Kidney tubule cell (primary cell): ENCODE data around the gene CYP2S1.
"Not testable (repeated sequence)": the region's sequence is repeated elsewhere in the genome, so short reads cannot be mapped to it uniquely, and the experiment has no call there.

Experiments used
- DNase-seq: peaks from one replicate; pipeline ENCODE4 v3.0.0-alpha.2; 2018; ENCODE audit warnings: low spot score

The CYP2S1 gene

GRCh38 chr19:41192574-41193429, at the start of gene CYP2S1:
TSS of gene CYP2S1 (plus strand) at chr19:41193219. CDS start at chr19:41193265, 46 bp downstream.
- peak; percentile 49 for DNase-seq

- peak; percentile 77 for DNase-seq
Measured at GRCh38 chr19:41144403-41144802, 48.6 kb upstream of the CYP2S1 start.

- DNase-seq, result no peak
Measured at GRCh38 chr19:41149831-41150230, 43.2 kb upstream of the CYP2S1 start.

GRCh38 chr19:41150986-41151385, 42.0 kb upstream of the CYP2S1 start:
- DNase-seq, result not testable (repeated sequence)

GRCh38 chr19:41154060-41154459, 39.0 kb upstream of the CYP2S1 start:
- no peak for DNase-seq

GRCh38 chr19:41156207-41156606, 36.8 kb upstream of the CYP2S1 start:
- no peak for DNase-seq

GRCh38 chr19:41159881-41160280, 33.1 kb upstream of the CYP2S1 start:
- no peak for DNase-seq

GRCh38 chr19:41161903-41162302, 31.1 kb upstream of the CYP2S1 start:
- DNase-seq, result no peak

GRCh38 chr19:41166944-41167804, 25.8 kb upstream of the CYP2S1 start:
- DNase-seq, result no peak

GRCh38 chr19:41172297-41173164, 20.5 kb upstream of the CYP2S1 start:
- no peak for DNase-seq

GRCh38 chr19:41174297-41174928, 18.6 kb upstream of the CYP2S1 start:
- no peak for DNase-seq

- peak; percentile 94 for DNase-seq
Measured at GRCh38 chr19:41175801-41176777, 16.9 kb upstream of the CYP2S1 start.

- not testable (repeated sequence) for DNase-seq
Measured at GRCh38 chr19:41180173-41180572, 12.8 kb upstream of the CYP2S1 start.

- DNase-seq, result no peak
Measured at GRCh38 chr19:41186971-41187883, 5.8 kb upstream of the CYP2S1 start.

- no peak for DNase-seq
Measured at GRCh38 chr19:41187884-41188279, 5.1 kb upstream of the CYP2S1 start.

GRCh38 chr19:41189425-41190065, 3.5 kb upstream of the CYP2S1 start:
- peak; percentile 52 for DNase-seq

- DNase-seq, result no peak
Measured at GRCh38 chr19:41193430-41194156, 574 bp downstream of the CYP2S1 start.

- no peak for DNase-seq
Measured at GRCh38 chr19:41194157-41194552, 1.1 kb downstream of the CYP2S1 start.
